HK-2 (cell line): ENCODE results near the gene GDE1.

Experiments used
- DNase-seq: peaks from one replicate; pipeline ENCODE4 v3.0.0-alpha.2; 2018; ENCODE audit not compliant: unreplicated experiment

The GDE1 gene

DNA sequence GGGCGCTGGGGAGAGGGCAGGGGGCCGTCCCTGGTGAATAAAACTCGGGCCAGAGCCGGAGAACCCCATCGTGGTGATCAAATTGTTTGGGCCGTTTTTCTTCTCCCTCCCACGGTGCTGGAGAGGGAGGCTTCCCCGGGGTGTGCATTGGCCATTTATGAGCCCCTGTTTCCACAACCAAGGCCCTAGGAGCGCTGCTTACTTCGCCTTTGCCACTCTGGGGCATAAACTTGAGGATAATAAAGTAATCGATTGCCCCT is 2.4 kb upstream of the GDE1 start:
- DNase-seq, result no peak

DNA sequence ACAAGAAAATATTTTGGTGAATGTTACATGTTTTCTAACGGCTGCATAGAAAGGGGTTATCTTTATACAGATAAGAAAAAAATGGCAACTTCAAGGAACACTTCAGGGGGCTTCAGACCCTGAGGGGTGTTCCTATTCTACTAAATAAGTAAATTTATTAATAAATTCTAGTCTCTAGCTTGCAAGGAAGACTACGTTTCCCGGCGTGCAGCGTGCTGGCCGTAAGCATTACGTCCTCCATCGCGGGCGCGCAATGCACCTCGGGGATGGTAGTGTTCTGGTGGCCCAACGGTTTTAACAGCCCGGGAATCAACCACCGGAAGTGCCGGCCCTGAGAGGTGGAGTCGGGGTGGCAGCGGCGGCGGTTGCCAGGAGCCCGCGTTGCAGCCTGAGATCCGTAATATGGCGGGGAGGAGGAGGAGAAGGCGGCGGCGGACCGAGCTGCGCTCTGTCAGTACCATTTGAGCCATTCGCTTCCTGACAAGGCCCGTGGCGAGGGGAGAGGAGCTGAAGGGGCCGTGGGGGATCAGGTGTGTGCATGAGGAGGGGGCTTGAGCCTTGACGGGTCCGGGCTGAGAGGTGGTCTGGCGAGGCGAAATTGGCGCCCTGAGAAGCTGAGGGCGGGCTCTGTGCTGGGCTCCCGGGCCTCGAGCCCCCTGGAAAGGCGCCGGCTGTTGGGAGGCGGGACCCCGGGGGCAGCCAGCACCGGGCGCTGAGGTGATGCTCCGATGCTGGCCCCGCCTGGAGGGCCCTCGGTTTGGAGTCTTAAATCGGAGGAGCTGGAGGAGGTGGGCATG is 1.9 kb upstream of the GDE1 start, which contains the start of gene CCP110:
Gene CCP110 (plus strand): TSS at position 384 of the 797 bp plus-strand sequence. CDS start 3,940 bp downstream, outside the sequence.
- peak; percentile 89 for DNase-seq

GRCh38 chr16:19523184-19523558 is 1.3 kb upstream of the GDE1 start:
- no peak for DNase-seq

DNA sequence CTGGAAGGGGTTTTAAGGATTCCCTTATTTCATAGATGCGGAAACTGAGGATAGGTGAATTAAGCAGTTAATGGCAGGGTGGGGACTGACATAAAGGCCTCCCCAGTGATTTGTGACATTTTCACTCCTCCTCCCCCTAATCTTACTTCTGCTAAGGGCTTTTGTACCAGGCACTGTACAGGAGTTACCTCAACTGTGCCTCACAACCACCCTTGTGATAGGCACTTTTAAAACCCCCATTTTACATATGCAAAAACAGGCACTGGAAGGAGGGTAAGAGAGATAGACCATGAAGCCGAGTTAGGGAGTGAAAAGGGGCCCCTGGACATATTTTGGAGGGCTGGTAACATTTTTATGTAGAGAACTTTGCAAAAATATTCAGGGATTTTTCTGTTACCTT is 862 bp upstream of the GDE1 start:
- no peak for DNase-seq

- DNase-seq, result no peak
Observed at GRCh38 chr16:19522397-19522732, 467 bp upstream of the GDE1 start.

GRCh38 chr16:19520861-19521331 is 1.0 kb downstream of the GDE1 start:
- no peak for DNase-seq

- no peak for DNase-seq
Observed at GRCh38 chr16:19518388-19518787, 3.5 kb downstream of the GDE1 start.

DNA sequence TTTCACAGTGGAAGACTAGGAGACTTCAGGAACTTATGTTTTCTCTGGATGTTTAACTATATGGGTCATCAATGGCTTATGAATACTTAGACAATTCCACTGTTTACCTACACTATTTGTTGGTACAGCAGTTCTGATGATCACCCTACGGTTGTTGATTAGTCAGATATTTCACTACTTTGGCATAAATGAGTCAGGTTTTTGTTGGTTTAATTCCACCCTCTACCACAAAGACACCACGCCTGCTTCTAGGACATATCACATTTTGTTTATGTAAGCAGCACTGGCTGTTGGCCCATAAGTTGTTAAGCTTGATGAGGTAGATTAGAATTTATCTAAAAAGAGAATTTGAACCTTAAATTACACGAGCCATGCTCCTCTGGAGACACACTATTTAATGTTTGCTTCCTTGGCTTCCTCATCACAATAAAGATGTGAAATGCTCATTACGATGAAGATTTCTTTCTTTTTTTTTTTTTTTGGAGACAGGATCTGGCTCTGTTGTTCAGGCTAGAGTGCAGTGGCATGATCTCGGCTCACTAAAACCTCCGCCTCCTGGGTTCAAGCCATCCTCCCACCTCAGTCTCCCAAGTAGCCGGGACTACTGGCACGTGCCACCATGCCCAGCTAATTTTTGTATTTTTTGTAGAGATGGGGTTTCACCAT is 4.3 kb downstream of the GDE1 start:
- DNase-seq, result no peak

- DNase-seq, result no peak
Observed at GRCh38 chr16:19515757-19516156, 6.1 kb downstream of the GDE1 start.

- DNase-seq, result no peak
Observed at GRCh38 chr16:19513377-19514053, 8.4 kb downstream of the GDE1 start.

GRCh38 chr16:19512297-19512696 is 9.6 kb downstream of the GDE1 start:
- DNase-seq, result no peak

DNA sequence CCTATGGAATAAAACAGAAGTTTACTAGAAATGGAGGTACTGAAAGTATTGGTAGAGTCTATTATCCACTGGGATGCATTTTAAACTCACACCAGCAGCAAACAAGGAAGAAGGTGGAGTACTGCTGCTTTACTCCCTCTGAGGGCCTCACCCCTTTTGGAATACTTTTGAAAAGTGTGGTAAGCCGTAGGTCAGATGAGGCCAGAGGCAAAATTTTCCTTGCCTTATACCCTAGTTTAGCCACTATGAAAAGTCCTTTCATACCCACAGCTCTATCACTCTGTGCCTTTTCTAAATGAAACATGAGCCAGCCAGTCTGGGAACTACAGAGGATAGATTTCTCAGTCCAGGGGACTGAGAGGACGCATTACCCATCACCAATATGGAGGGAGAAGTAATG is 14.0 kb downstream of the GDE1 start:
- no peak for DNase-seq

DNA sequence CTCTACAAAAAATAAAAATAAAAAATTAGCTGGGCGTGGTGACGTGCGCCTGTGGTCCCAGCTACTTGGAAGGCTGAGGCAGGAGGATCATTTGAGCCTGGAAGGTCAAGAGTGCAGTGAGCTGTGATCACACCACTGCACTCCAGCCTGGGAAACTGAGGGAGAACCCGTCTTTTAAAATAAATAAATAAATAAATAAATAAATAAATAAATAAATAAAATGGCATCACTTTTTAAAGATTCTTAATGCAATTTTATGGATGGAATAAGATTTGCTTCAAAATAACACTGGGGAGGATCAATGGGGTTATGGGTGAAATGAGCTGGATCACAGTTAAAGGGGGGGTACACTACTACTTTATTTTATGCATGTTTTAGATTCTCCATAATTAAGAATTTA is 14.9 kb downstream of the GDE1 start:
- no peak for DNase-seq

GRCh38 chr16:19505600-19506303 is 16.1 kb downstream of the GDE1 start:
- DNase-seq, result no peak

DNA sequence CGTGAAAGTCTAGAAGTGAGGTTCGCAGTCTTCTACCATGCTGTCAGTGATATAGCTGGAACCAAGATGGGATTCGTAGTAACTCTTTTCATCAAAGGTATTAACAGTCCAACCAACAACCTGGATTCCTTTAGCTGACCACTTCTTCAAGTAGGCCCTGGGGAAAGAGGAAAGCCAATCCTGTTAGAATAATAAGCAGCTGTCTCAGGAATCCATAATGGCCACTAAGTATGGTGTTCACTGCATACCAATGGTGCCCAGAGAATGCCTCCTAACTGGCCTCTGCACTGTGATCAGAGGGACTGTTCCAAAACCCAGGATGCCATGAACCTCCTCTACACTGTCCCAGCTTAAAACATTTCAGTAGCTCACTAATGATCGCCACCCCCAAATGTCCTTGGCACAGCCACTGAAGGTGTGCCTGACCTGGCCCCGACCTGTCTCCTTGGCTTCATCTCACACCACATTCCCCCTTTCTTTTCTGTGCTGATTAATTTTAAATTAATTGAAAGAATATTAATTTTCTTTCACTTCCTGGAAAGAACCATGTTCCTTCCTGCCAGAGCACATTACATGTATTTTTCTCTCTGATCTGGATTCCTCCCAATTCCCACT is 18.3 kb downstream of the GDE1 start:
- no peak for DNase-seq

DNA sequence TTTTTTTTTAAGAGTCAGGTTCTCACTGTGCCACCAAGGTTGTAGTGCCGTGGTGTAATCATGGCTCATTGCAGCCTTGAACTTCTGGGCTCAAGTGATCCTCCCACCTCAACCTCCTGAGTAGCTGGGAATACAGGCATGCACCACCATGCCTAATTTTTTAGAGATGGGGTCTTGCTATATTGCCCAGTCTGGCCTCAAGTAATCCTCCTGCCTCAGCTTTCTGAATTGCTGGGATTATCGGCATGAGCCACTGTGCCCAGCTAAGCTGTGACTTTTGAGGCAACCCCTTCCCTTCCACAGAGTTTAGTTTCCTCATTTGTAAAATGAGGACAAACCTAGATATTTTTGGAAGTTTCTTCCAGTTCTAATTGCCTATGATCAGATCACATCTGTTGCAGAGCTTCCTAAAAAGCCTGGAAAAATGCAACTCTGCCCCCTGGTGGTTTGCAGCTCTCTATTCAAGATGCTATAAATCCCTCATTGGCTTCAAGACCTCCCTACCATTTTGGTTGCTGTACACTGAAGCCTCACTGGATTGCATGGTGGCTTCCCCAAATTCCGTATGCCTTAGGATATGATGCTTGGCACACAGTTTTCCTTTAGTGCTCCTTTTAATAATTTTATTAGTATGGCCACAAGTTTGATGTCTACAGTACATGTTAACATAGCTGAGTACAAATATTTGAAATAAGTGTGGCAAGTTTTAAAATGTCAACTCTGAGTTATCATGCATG is 19.3 kb downstream of the GDE1 start:
- DNase-seq, result peak; percentile 55

DNA sequence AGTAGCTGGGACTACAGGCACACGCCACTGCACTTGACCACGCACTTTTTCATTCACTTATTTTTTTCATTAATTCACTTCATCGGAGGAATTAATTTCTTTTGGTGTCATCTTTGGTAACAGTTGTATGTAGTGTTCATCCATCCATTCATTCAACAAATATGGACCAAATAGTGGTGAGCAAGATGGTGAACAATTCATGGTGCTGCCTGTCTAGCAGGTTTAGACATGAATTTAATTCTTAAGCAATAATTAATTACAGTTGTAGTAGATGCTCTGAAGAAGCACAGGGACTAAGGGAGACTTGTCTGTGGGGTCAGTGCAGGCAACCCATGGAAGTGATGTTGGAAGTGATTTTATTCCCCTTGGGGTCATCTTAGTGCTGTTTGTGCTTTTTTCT is 22.4 kb downstream of the GDE1 start:
- no peak for DNase-seq

GRCh38 chr16:19499006-19499405 is 22.9 kb downstream of the GDE1 start:
- DNase-seq, result no peak

- DNase-seq, result no peak
Observed at GRCh38 chr16:19497176-19497575, 24.7 kb downstream of the GDE1 start.

- no peak for DNase-seq
Observed at GRCh38 chr16:19490619-19491018, 31.3 kb downstream of the GDE1 start.

- DNase-seq, result no peak
Observed at GRCh38 chr16:19488213-19488640, 33.7 kb downstream of the GDE1 start.
